ENCODE measurements around the gene QPCTL. TPM values are rescaled to one million over a fixed set of nuclear protein-coding genes. Genes with fewer than 3 reads are reported as not detected.

Gene QPCTL
- total RNA-seq, 1 donor = 8.0 TPM

- DNase-seq (ENCODE audit: low read depth) = peak; percentile 95
- peak within 1 kb of the TSS; percentile 96 for H3K4me3 ChIP-seq (ENCODE audit: low read depth, low read length)
- no peak for TF ChIP-seq CTCF (IDR thresholded peaks at IDR 0.05; ENCODE audit: insufficient read depth, low read length)
Measured at GRCh38 chr19:45691516-45692186, 815 bp upstream of the QPCTL start, which contains the start of gene SNRPD2. Gene SNRPD2, minus strand, starts transcription at chr19:45691953. Its CDS starts 65 bp downstream, at chr19:45691888.

GRCh38 chr19:45693106-45693788 lies 781 bp downstream of the QPCTL start:
- TF ChIP-seq CTCF (IDR thresholded peaks at IDR 0.05; ENCODE audit: insufficient read depth, low read length) = peak; percentile 95

GRCh38 chr19:45701676-45702075 lies 9.2 kb downstream of the QPCTL start:
- H3K4me3 ChIP-seq (ENCODE audit: low read depth, low read length) = no peak overlapping the region
- no peak for TF ChIP-seq CTCF (IDR thresholded peaks at IDR 0.05; ENCODE audit: insufficient read depth, low read length)
- DNase-seq (ENCODE audit: low read depth) = no peak

More at GRCh38 chr19:45693106-45693788, 781 bp downstream of the QPCTL start:
- H3K4me3 ChIP-seq (ENCODE audit: low read depth, low read length) = peak overlapping the region; percentile 96
- DNase-seq (ENCODE audit: low read depth) = peak; percentile 68

- no peak overlapping the region for H3K4me3 ChIP-seq (ENCODE audit: low read depth, low read length)
- no peak for DNase-seq (ENCODE audit: low read depth)
- no peak for TF ChIP-seq CTCF (IDR thresholded peaks at IDR 0.05; ENCODE audit: insufficient read depth, low read length)
Measured at GRCh38 chr19:45705115-45705514, 12.6 kb downstream of the QPCTL start.

GRCh38 chr19:45705710-45706415 lies 13.4 kb downstream of the QPCTL start:
- no peak for DNase-seq (ENCODE audit: low read depth)
- H3K4me3 ChIP-seq (ENCODE audit: low read depth, low read length) = no peak overlapping the region
- TF ChIP-seq CTCF (IDR thresholded peaks at IDR 0.05; ENCODE audit: insufficient read depth, low read length) = no peak

- TF ChIP-seq CTCF (IDR thresholded peaks at IDR 0.05; ENCODE audit: insufficient read depth, low read length) = no peak
- DNase-seq (ENCODE audit: low read depth) = no peak
Measured at GRCh38 chr19:45710356-45711130, 18.1 kb downstream of the QPCTL start.

More at GRCh38 chr19:45710356-45711130, 18.1 kb downstream of the QPCTL start:
- no peak overlapping the region for H3K4me3 ChIP-seq (ENCODE audit: low read depth, low read length)
